CD14-positive monocyte (primary cell): Measurements from ENCODE around the gene MAP4K3. TPM values are rescaled to one million over a fixed set of nuclear protein-coding genes. Genes with fewer than 3 reads are reported as not detected.
A peak's percentile ranks its signal among the peaks of the same experiment; 100 is the strongest.

Experiments used
- DNase-seq, 3 donors: peaks; one replicate each; pipeline ENCODE4 v3.0.0-alpha.2; 2011 to 2022
- H2AFZ ChIP-seq: 2 replicates; pipeline ENCODE4 v1.6.0; 2012; ENCODE audit warnings: mild to moderate bottlenecking, low read depth, low read length, inconsistent platforms; ENCODE audit not compliant: insufficient read depth, poor library complexity, severe bottlenecking
- H3K27ac ChIP-seq, 2 donors: 1 replicate in 1 of 2; 2 replicates in 1 of 2; pipeline ENCODE4 v1.5.1; 2012 to 2013; ENCODE audit warnings: low read length in 2 of 2, control low read depth in 1 of 2, inconsistent platforms in 1 of 2, low read depth in 1 of 2, mild to moderate bottlenecking in 1 of 2
- H3K27me3 ChIP-seq, 2 donors: one replicate each; pipeline versions ENCODE4 v1.6.0 to v1.6.1; 2011 to 2013; ENCODE audit warnings: low read length in 2 of 2; ENCODE audit not compliant: control insufficient read depth in 2 of 2, insufficient read depth in 2 of 2
- H3K36me3 ChIP-seq, 2 donors: replicated peaks in 1 of 2; 1 replicate in 1 of 2; 2 replicates in 1 of 2; pipeline versions ENCODE4 v1.5.1 to v1.6.1; 2012 to 2013; ENCODE audit warnings: low read length in 2 of 2, control low read depth in 1 of 2, inconsistent platforms in 1 of 2, mild to moderate bottlenecking in 1 of 2; ENCODE audit not compliant: insufficient read depth in 2 of 2, control insufficient read depth in 1 of 2
- H3K4me1 ChIP-seq, 2 donors: 1 replicate in 1 of 2; 2 replicates in 1 of 2; pipeline versions ENCODE4 v1.5.1 to v1.6.1; 2012 to 2013; ENCODE audit warnings: low read length in 2 of 2, control low read depth in 1 of 2, inconsistent platforms in 1 of 2, mild to moderate bottlenecking in 1 of 2, moderate library complexity in 1 of 2; ENCODE audit not compliant: insufficient read depth in 2 of 2, control insufficient read depth in 1 of 2
- H3K4me2 ChIP-seq: replicated peaks from 2 replicates; pipeline ENCODE3; 2012; ENCODE audit warnings: low read length, moderate library complexity, mild to moderate bottlenecking; ENCODE audit not compliant: poor library complexity, severe bottlenecking; ENCODE audit errors: extremely low read depth
- H3K4me3 ChIP-seq, 3 experiments: fragments of 200-600 bp in 1 of 3; sonication (generic) in 1 of 3; replicated peaks in 1 of 3; 1 replicate in 2 of 3; 2 replicates in 1 of 3; pipeline ENCODE4 v1.5.1; 2011 to 2013; ENCODE audit warnings: low read length in 3 of 3, mild to moderate bottlenecking in 3 of 3, control low read depth in 2 of 3, low read depth in 2 of 3, inconsistent platforms in 1 of 3, moderate library complexity in 1 of 3
- H3K79me2 ChIP-seq: 2 replicates; pipeline ENCODE4 v1.6.0; 2012; ENCODE audit warnings: mild to moderate bottlenecking, control low read depth, inconsistent platforms, low read length, moderate library complexity; ENCODE audit not compliant: insufficient read depth
- H3K9ac ChIP-seq: 2 replicates; pipeline ENCODE4 v1.6.0; 2017; ENCODE audit warnings: low read length, mild to moderate bottlenecking; ENCODE audit not compliant: insufficient read depth, poor library complexity, severe bottlenecking
- H3K9me3 ChIP-seq, 2 donors: replicated peaks in 1 of 2; 1 replicate in 1 of 2; 2 replicates in 1 of 2; pipeline versions ENCODE4 v1.5.1 to v1.6.1; 2012 to 2013; ENCODE audit warnings: low read length in 2 of 2, control low read depth in 1 of 2; ENCODE audit not compliant: control insufficient read depth in 1 of 2, insufficient read depth in 1 of 2
- H4K20me1 ChIP-seq: 2 replicates; pipeline ENCODE4 v1.6.0; 2012; ENCODE audit warnings: mild to moderate bottlenecking, low read length, control low read depth, moderate library complexity; ENCODE audit not compliant: insufficient read depth
- H3K27ac Mint-ChIP-seq, 7 donors: one replicate each; pipeline ENCODE4 v1.8.0; 2020; ENCODE audit warnings: mild to moderate bottlenecking in 7 of 7, mixed read lengths in 7 of 7, moderate library complexity in 6 of 7, inconsistent platforms in 2 of 7
- H3K27me3 Mint-ChIP-seq, 3 donors: one replicate each; pipeline ENCODE4 v1.8.0; 2021 to 2022; ENCODE audit warnings: low read depth in 3 of 3, mild to moderate bottlenecking in 3 of 3, mixed read lengths in 3 of 3, moderate library complexity in 3 of 3, inconsistent platforms in 1 of 3
- H3K36me3 Mint-ChIP-seq, 2 donors: one replicate each; pipeline ENCODE4 v1.8.0; 2020; ENCODE audit warnings: mixed read lengths in 2 of 2, inconsistent platforms in 1 of 2, mild to moderate bottlenecking in 1 of 2
- H3K4me1 Mint-ChIP-seq: one replicate; pipeline ENCODE4 v1.8.0; 2020; ENCODE audit warnings: mild to moderate bottlenecking, mixed read lengths
- H3K4me3 Mint-ChIP-seq, 2 donors: one replicate each; pipeline ENCODE4 v1.8.0; 2020; ENCODE audit warnings: mild to moderate bottlenecking in 2 of 2, mixed read lengths in 2 of 2, moderate library complexity in 1 of 2
- H3K9me3 Mint-ChIP-seq, 7 donors: one replicate each; pipeline ENCODE4 v1.8.0; 2020 to 2022; ENCODE audit warnings: mixed read lengths in 7 of 7, mild to moderate bottlenecking in 6 of 7, moderate library complexity in 6 of 7, inconsistent platforms in 2 of 7
- CTCF ChIP-seq: fragments of 200-600 bp; IDR thresholded peaks from one replicate; pipeline ENCODE4 v1.8.0; 2022; ENCODE audit warnings: antibody characterized with exemption, mild to moderate bottlenecking
- whole genome bisulfite sequencing: methylation state at CpG from one replicate; pipeline ENCODE4 v1.1.5; 2013; ENCODE audit warnings: missing lambda C conversion rate; ENCODE audit not compliant: insufficient coverage; 5-methylcytosine and 5-hydroxymethylcytosine counted together
- intact Hi-C, 2 donors: fragments of 100-400 bp; cut with micrococcal nuclease; formaldehyde crosslinking; loops; one replicate each; pipeline versions ENCODE4 v1.15.0 to v1.15.1; 2023
- polyA plus RNA-seq, 3 donors: library from polyadenylated mRNA; depleted of rRNA in 1 of 3; unstranded in 2 of 3; stranded (reverse) in 1 of 3; fragments of 300-500 nt in 2 of 3; fragments of >200 nt in 1 of 3; fragmentation: Illumina TruSeq in 2 of 3; gene quantifications; 1 replicate in 2 of 3; 2 replicates in 1 of 3; pipeline ENCODE4 v1.2.3, GENCODE V29; 2012 to 2021

Gene MAP4K3
- polyA plus RNA-seq, 3 donors = 1.0 to 8.0 (median 4.0) TPM

GRCh38 chr2:39334529-39334928 is 102.6 kb downstream of the MAP4K3 start:
- Histone ChIP-seq H3K9me3 (no peaks in the 10 kb centered on the region), H2AFZ (no peak overlapping the region), H3K79me2 (no peaks in the 10 kb centered on the region), H3K4me3 (no peak overlapping the region), H3K4me2 (no peak overlapping the region), H4K20me1 (no peaks in the 10 kb centered on the region), H3K27me3 (no peaks in the 10 kb centered on the region), H3K27ac (no peak overlapping the region), H3K9ac (no peak overlapping the region), H3K4me1 (no peaks in the 10 kb centered on the region), H3K36me3 (peaks cover 0 to 6% of the 10 kb centered on the region in 2 donors)
- no peak for DNase-seq
- no peaks in the 10 kb centered on the region for H3K27me3 Mint-ChIP-seq
- intact Hi-C loops = no loop called here
- no peak overlapping the region for H3K4me3 Mint-ChIP-seq
- H3K36me3 Mint-ChIP-seq = peaks cover 23 to 25% of the 10 kb centered on the region in 2 donors
- H3K27ac Mint-ChIP-seq = no peak overlapping the region
- peaks cover 0 to 1% (median 0%) of the 10 kb centered on the region in 7 donors for H3K9me3 Mint-ChIP-seq
- no peak for TF ChIP-seq CTCF
- no peaks in the 10 kb centered on the region for H3K4me1 Mint-ChIP-seq

- H3K27me3 ChIP-seq = no peaks in the 10 kb centered on the region
- H2AFZ ChIP-seq = no peak overlapping the region
- H3K9me3 Mint-ChIP-seq = peaks cover 0 to 3% (median 0%) of the 10 kb centered on the region in 7 donors
- TF ChIP-seq CTCF = no peak
- intact Hi-C loops = no loop called here
- H3K36me3 Mint-ChIP-seq = peaks cover 34 to 43% of the 10 kb centered on the region in 2 donors
- no peaks in the 10 kb centered on the region for H3K79me2 ChIP-seq
- H3K4me2 ChIP-seq = no peak overlapping the region
- no peak overlapping the region for H3K4me3 Mint-ChIP-seq
- no peaks in the 10 kb centered on the region for H3K4me1 ChIP-seq
- WGBS = no CpG with 5 or more reads among the region's 5 CpGs
- DNase-seq = no peak
- H3K27ac ChIP-seq = no peak overlapping the region
- no peaks in the 10 kb centered on the region for H3K9me3 ChIP-seq
- no peaks in the 10 kb centered on the region for H3K27me3 Mint-ChIP-seq
- peaks cover 4 to 39% of the 10 kb centered on the region in 2 donors for H3K36me3 ChIP-seq
- H3K9ac ChIP-seq = no peak overlapping the region
- peak overlapping the region in 1 of 7 donors; percentile 13 for H3K27ac Mint-ChIP-seq
- no peaks in the 10 kb centered on the region for H3K4me1 Mint-ChIP-seq
- H3K4me3 ChIP-seq = no peak overlapping the region
- H4K20me1 ChIP-seq = no peaks in the 10 kb centered on the region
Measured at GRCh38 chr2:39326644-39327043, 110.4 kb downstream of the MAP4K3 start.
